Lower lobe of right lung (tissue), 2 donors: ENCODE measurements around the gene CTDSPL. TPM values are rescaled to one million over a fixed set of nuclear protein-coding genes. Genes with fewer than 3 reads are reported as not detected.
A peak's percentile ranks its signal among the peaks of the same experiment; 100 is the strongest.

Experiments used
- ATAC-seq, 2 donors: fragments of 200-7000 bp; cut with Tn5 transposase; one replicate each; pipeline ENCODE4 v1.9.1; 2020 to 2022; ENCODE audit warnings: mild to moderate bottlenecking in 2 of 2, moderate library complexity in 2 of 2
- DNase-seq: peaks from one replicate; pipeline ENCODE4 v3.0.0-alpha.2; 2020
- H3K27ac ChIP-seq: fragments of 200-600 bp; one replicate; pipeline ENCODE4 v1.8.0; 2022
- H3K27me3 ChIP-seq: fragments of 200-600 bp; one replicate; pipeline ENCODE4 v1.8.0; 2022; ENCODE audit warnings: low read depth
- H3K36me3 ChIP-seq: fragments of 200-600 bp; one replicate; pipeline ENCODE4 v1.8.0; 2022; ENCODE audit warnings: mild to moderate bottlenecking
- H3K4me1 ChIP-seq: fragments of 200-600 bp; one replicate; pipeline ENCODE4 v1.8.0; 2022
- H3K4me3 ChIP-seq: fragments of 200-600 bp; one replicate; pipeline ENCODE4 v1.8.0; 2022; ENCODE audit warnings: mild to moderate bottlenecking
- H3K9me3 ChIP-seq: fragments of 200-600 bp; one replicate; pipeline ENCODE4 v1.8.0; 2022
- CTCF ChIP-seq: fragments of 200-600 bp; IDR thresholded peaks from one replicate; pipeline ENCODE4 v1.8.0; 2022; ENCODE audit warnings: antibody characterized with exemption, mild to moderate bottlenecking
- intact Hi-C: fragments of 100-400 bp; cut with DNase I; formaldehyde crosslinking; loops from one replicate; pipeline ENCODE4 v1.11.0; 2022
- total RNA-seq: library from RNA; stranded (reverse); fragmentation: NEBNext Ultra II Directional; extraction: Animal tissue kit (Norgen Biotek cat#: 25700); gene quantifications from one replicate; pipeline ENCODE4 v1.2.1, GENCODE V29; 2021
- donor health status: DM: no; HTN: yes; CAD: no; lungs with severe emphysema.

The CTDSPL gene
- total RNA-seq, 1 donor from 2014 or later, result 60.3 TPM

GRCh38 chr3:38000965-38001455 lies 139.3 kb downstream of the CTDSPL start:
- no peak overlapping the region for H3K27ac ChIP-seq
- intact Hi-C loops, result no loop called here
- H3K36me3 ChIP-seq, result peaks cover 19% of the 10 kb centered on the region
- peaks cover 35% of the 10 kb centered on the region for H3K4me1 ChIP-seq
- no peaks in the 10 kb centered on the region for H3K27me3 ChIP-seq
- DNase-seq (no peak), ATAC-seq (no peak)
- H3K4me3 ChIP-seq, result no peak overlapping the region
- no peak for TF ChIP-seq CTCF
- no peaks in the 10 kb centered on the region for H3K9me3 ChIP-seq

- H3K27me3 ChIP-seq, result no peaks in the 10 kb centered on the region
- no peak for ATAC-seq
- no peak overlapping the region for H3K27ac ChIP-seq
- TF ChIP-seq CTCF, result peak; percentile 8
- H3K9me3 ChIP-seq, result no peaks in the 10 kb centered on the region
- intact Hi-C loops, result no loop called here
- peaks cover 24% of the 10 kb centered on the region for H3K36me3 ChIP-seq
- no peak for DNase-seq
- H3K4me1 ChIP-seq, result peaks cover 35% of the 10 kb centered on the region
- no peak overlapping the region for H3K4me3 ChIP-seq
These were observed 139.9 kb downstream of the CTDSPL start for GRCh38 chr3:38001456-38002081.

- DNase-seq (no peak), ATAC-seq (no peak)
- Histone ChIP-seq H3K27me3 (no peaks in the 10 kb centered on the region), H3K4me3 (no peak overlapping the region), H3K27ac (no peak overlapping the region), H3K9me3 (no peaks in the 10 kb centered on the region), H3K36me3 (peaks cover 29% of the 10 kb centered on the region), H3K4me1 (peaks cover 28% of the 10 kb centered on the region)
- intact Hi-C loops, result no loop called here
- no peak for TF ChIP-seq CTCF
These were observed 140.7 kb downstream of the CTDSPL start for GRCh38 chr3:38002291-38002876.

- no peak for ATAC-seq
- Histone ChIP-seq H3K36me3 (peaks cover 35% of the 10 kb centered on the region), H3K27me3 (no peaks in the 10 kb centered on the region), H3K4me3 (no peak overlapping the region), H3K4me1 (peaks cover 23% of the 10 kb centered on the region), H3K27ac (no peak overlapping the region), H3K9me3 (no peaks in the 10 kb centered on the region)
- no peak for DNase-seq
- intact Hi-C loops, result no loop called here
- no peak for TF ChIP-seq CTCF
These were observed 141.3 kb downstream of the CTDSPL start for GRCh38 chr3:38002940-38003339.

GRCh38 chr3:38003371-38003816 lies 141.7 kb downstream of the CTDSPL start:
- TF ChIP-seq CTCF, result peak; percentile 83
- no peaks in the 10 kb centered on the region for H3K27me3 ChIP-seq
- H3K9me3 ChIP-seq, result no peaks in the 10 kb centered on the region
- intact Hi-C loops, result no loop called here
- peaks cover 18% of the 10 kb centered on the region for H3K4me1 ChIP-seq
- DNase-seq (peak; percentile 75), ATAC-seq (peak; percentile 67)
- peaks cover 39% of the 10 kb centered on the region for H3K36me3 ChIP-seq
- no peak overlapping the region for H3K4me3 ChIP-seq
- H3K27ac ChIP-seq, result no peak overlapping the region
